ENCODE measurements around the gene FIGNL1. TPM values are rescaled to one million over a fixed set of nuclear protein-coding genes. Genes with fewer than 3 reads are reported as not detected.

FIGNL1 gene
- total RNA-seq, 1 donor from 2014 or later: 19.8 TPM

GRCh38 chr7:50428911-50429310 lies 21.2 kb downstream of the FIGNL1 start:
- DNase-seq (ENCODE audit: low read depth): no peak

GRCh38 chr7:50427518-50427917 lies 22.6 kb downstream of the FIGNL1 start:
- DNase-seq (ENCODE audit: low read depth): no peak

GRCh38 chr7:50426280-50427045 lies 23.7 kb downstream of the FIGNL1 start:
- no peak for DNase-seq (ENCODE audit: low read depth)

- DNase-seq (ENCODE audit: low read depth): no peak
Measured at GRCh38 chr7:50425318-50425717, 24.8 kb downstream of the FIGNL1 start.

- DNase-seq (ENCODE audit: low read depth): no peak
Measured at GRCh38 chr7:50423860-50424259, 26.3 kb downstream of the FIGNL1 start.

- DNase-seq (ENCODE audit: low read depth): no peak
Measured at GRCh38 chr7:50422858-50423257, 27.3 kb downstream of the FIGNL1 start.

GRCh38 chr7:50421043-50421442 lies 29.1 kb downstream of the FIGNL1 start:
- no peak for DNase-seq (ENCODE audit: low read depth)

GRCh38 chr7:50418526-50419290 lies 31.4 kb downstream of the FIGNL1 start:
- no peak for DNase-seq (ENCODE audit: low read depth)

GRCh38 chr7:50418086-50418515 lies 32.0 kb downstream of the FIGNL1 start:
- DNase-seq (ENCODE audit: low read depth): peak; percentile 67

GRCh38 chr7:50416527-50417182 lies 33.5 kb downstream of the FIGNL1 start:
- no peak for DNase-seq (ENCODE audit: low read depth)

GRCh38 chr7:50415844-50416364 lies 34.2 kb downstream of the FIGNL1 start:
- no peak for DNase-seq (ENCODE audit: low read depth)

GRCh38 chr7:50413561-50413960 lies 36.6 kb downstream of the FIGNL1 start:
- no peak for DNase-seq (ENCODE audit: low read depth)

- DNase-seq (ENCODE audit: low read depth): no peak
Measured at GRCh38 chr7:50412973-50413372, 37.2 kb downstream of the FIGNL1 start.

GRCh38 chr7:50411332-50411731 lies 38.8 kb downstream of the FIGNL1 start:
- DNase-seq (ENCODE audit: low read depth): no peak

- DNase-seq (ENCODE audit: low read depth): no peak
Measured at GRCh38 chr7:50409856-50410745, 40.0 kb downstream of the FIGNL1 start.

GRCh38 chr7:50406935-50407334 lies 43.2 kb downstream of the FIGNL1 start:
- DNase-seq (ENCODE audit: low read depth): no peak

- no peak for DNase-seq (ENCODE audit: low read depth)
Measured at GRCh38 chr7:50405221-50405620, 44.9 kb downstream of the FIGNL1 start.

GRCh38 chr7:50404392-50404791 lies 45.8 kb downstream of the FIGNL1 start:
- DNase-seq (ENCODE audit: low read depth): no peak

- no peak for DNase-seq (ENCODE audit: low read depth)
Measured at GRCh38 chr7:50400114-50400513, 50.0 kb downstream of the FIGNL1 start.

GRCh38 chr7:50399635-50400034 lies 50.5 kb downstream of the FIGNL1 start:
- no peak for DNase-seq (ENCODE audit: low read depth)

GRCh38 chr7:50399206-50399605 lies 50.9 kb downstream of the FIGNL1 start:
- no peak for DNase-seq (ENCODE audit: low read depth)
